Progenitor cell of endocrine pancreas (in vitro differentiated cells): ENCODE data around the gene TBC1D4. TPM values are rescaled to one million over a fixed set of nuclear protein-coding genes. Genes with fewer than 3 reads are reported as not detected.

ENCODE experiments used
- DNase-seq: peaks from one replicate; pipeline ENCODE4 v3.0.0; 2021; ENCODE audit warnings: low spot score; ENCODE audit not compliant: unreplicated experiment
- H3K27ac Mint-ChIP-seq: 2 replicates; pipeline ENCODE4 v1.8.0; 2021; ENCODE audit warnings: mild to moderate bottlenecking, moderate library complexity, mixed read lengths
- H3K27me3 Mint-ChIP-seq: 2 replicates; pipeline ENCODE4 v1.8.0; 2021; ENCODE audit warnings: mixed read lengths
- H3K36me3 Mint-ChIP-seq: 2 replicates; pipeline ENCODE4 v1.8.0; 2022; ENCODE audit warnings: mixed read lengths; ENCODE audit not compliant: insufficient read depth
- H3K4me1 Mint-ChIP-seq: 2 replicates; pipeline ENCODE4 v1.8.0; 2021; ENCODE audit warnings: low read depth, mixed read lengths
- H3K4me3 Mint-ChIP-seq: 2 replicates; pipeline ENCODE4 v1.8.0; 2021; ENCODE audit warnings: low read depth, mild to moderate bottlenecking, moderate library complexity, mixed read lengths
- H3K9me3 Mint-ChIP-seq: 2 replicates; pipeline ENCODE4 v1.8.0; 2021; ENCODE audit warnings: low read depth, mixed read lengths
- CTCF ChIP-seq: fragments of 200-600 bp; sonication (generic); IDR thresholded peaks from one replicate; pipeline ENCODE4 v1.5.0; 2021; ENCODE audit warnings: antibody characterized with exemption, mild to moderate bottlenecking; ENCODE audit not compliant: unreplicated experiment
- total RNA-seq: library from RNA; stranded (reverse); gene quantifications from 2 replicates; pipeline ENCODE4 v1.2.1, GENCODE V29; 2021

The TBC1D4 gene
- total RNA-seq, 1 donor from 2014 or later, result 13.7 TPM

GRCh38 chr13:75399879-75400217, 82.1 kb downstream of the TBC1D4 start:
- H3K36me3 Mint-ChIP-seq, result peaks cover 4% of the 10 kb centered on the region

GRCh38 chr13:75399168-75399878, 82.6 kb downstream of the TBC1D4 start:
- Mint-ChIP-seq H3K4me3 (no peak overlapping the region), H3K36me3 (peaks cover 4% of the 10 kb centered on the region), H3K4me1 (peaks cover 6% of the 10 kb centered on the region), H3K9me3 (peaks cover 17% of the 10 kb centered on the region), H3K27ac (no peak overlapping the region), H3K27me3 (no peaks in the 10 kb centered on the region)
- no peak for TF ChIP-seq CTCF
- no peak for DNase-seq

More at GRCh38 chr13:75399879-75400217, 82.1 kb downstream of the TBC1D4 start:
- H3K27me3 Mint-ChIP-seq, result no peaks in the 10 kb centered on the region
- DNase-seq, result no peak
- no peak overlapping the region for H3K4me3 Mint-ChIP-seq
- peaks cover 6% of the 10 kb centered on the region for H3K4me1 Mint-ChIP-seq
- peaks cover 17% of the 10 kb centered on the region for H3K9me3 Mint-ChIP-seq
- H3K27ac Mint-ChIP-seq, result no peak overlapping the region
- TF ChIP-seq CTCF, result no peak

GRCh38 chr13:75398072-75398471, 83.9 kb downstream of the TBC1D4 start:
- Mint-ChIP-seq H3K36me3 (peaks cover 4% of the 10 kb centered on the region), H3K4me3 (no peak overlapping the region), H3K27me3 (no peaks in the 10 kb centered on the region), H3K27ac (no peak overlapping the region), H3K4me1 (peaks cover 6% of the 10 kb centered on the region), H3K9me3 (peaks cover 17% of the 10 kb centered on the region)
- DNase-seq, result no peak
- no peak for TF ChIP-seq CTCF

GRCh38 chr13:75395901-75396300, 86.1 kb downstream of the TBC1D4 start:
- peaks cover 17% of the 10 kb centered on the region for H3K9me3 Mint-ChIP-seq
- TF ChIP-seq CTCF, result no peak
- DNase-seq, result no peak
- H3K4me1 Mint-ChIP-seq, result peaks cover 2% of the 10 kb centered on the region
- no peak overlapping the region for H3K27ac Mint-ChIP-seq
- no peak overlapping the region for H3K4me3 Mint-ChIP-seq
- no peaks in the 10 kb centered on the region for H3K27me3 Mint-ChIP-seq
- peaks cover 4% of the 10 kb centered on the region for H3K36me3 Mint-ChIP-seq

- peaks cover 3% of the 10 kb centered on the region for H3K36me3 Mint-ChIP-seq
- H3K27ac Mint-ChIP-seq, result no peak overlapping the region
- no peak overlapping the region for H3K4me3 Mint-ChIP-seq
- no peak for DNase-seq
- H3K27me3 Mint-ChIP-seq, result no peaks in the 10 kb centered on the region
- peaks cover 14% of the 10 kb centered on the region for H3K9me3 Mint-ChIP-seq
- no peak for TF ChIP-seq CTCF
- no peaks in the 10 kb centered on the region for H3K4me1 Mint-ChIP-seq
Measured at GRCh38 chr13:75395066-75395465, 86.9 kb downstream of the TBC1D4 start.
